GM12878 (cell line): ENCODE data around the gene SHISA9. TPM values are rescaled to one million over a fixed set of nuclear protein-coding genes. Genes with fewer than 3 reads are reported as not detected.

Experiments used
- ATAC-seq: fragments of 200-7000 bp; cut with Tn5 transposase; 3 replicates; pipeline ENCODE4 v1.9.1; 2020; ENCODE audit warnings: mild to moderate bottlenecking, moderate library complexity
- BruUV-seq: library from RNA; stranded (reverse); fragments of 400-500 nt; replicated peaks from 2 replicates; lab custom pipeline; 2021; lab: Mats Ljungman, UMichigan
- CTCF ChIA-PET: fragments of 300-600 bp; sonication (Branson Sonifier 250); formaldehyde crosslinking; extraction: SDS; loops from one replicate; lab custom pipeline; 2021; ENCODE audit warnings: inconsistent platforms; lab: Yijun Ruan, JAX
- POLR2A ChIA-PET: fragments of 350-600 bp; formaldehyde crosslinking; extraction: SDS; loops from one replicate; lab custom pipeline; 2021; ENCODE audit warnings: inconsistent platforms; lab: Charles Lee
- RAD21 ChIA-PET: fragments of 300-600 bp; sonication (Branson Sonifier 250); formaldehyde crosslinking; loops from one replicate; lab custom pipeline; 2023; ENCODE audit warnings: antibody characterized with exemption; ENCODE audit not compliant: unreplicated experiment; lab: Charles Lee
- SMC1A ChIA-PET: fragments of 300-600 bp; sonication (Branson Sonifier 250); formaldehyde crosslinking; loops from one replicate; lab custom pipeline; 2023; ENCODE audit not compliant: unreplicated experiment, uncharacterized antibody; lab: Charles Lee
- DNase-seq: peaks from one replicate; pipeline ENCODE4 v3.0.0-alpha.2; 2011; ENCODE audit warnings: low read depth, low spot score
- FAIRE-seq: peaks from 3 replicates; lab custom pipeline; 2011; peaks lifted over from hg19 to GRCh38; lab: Jason Lieb, UNC
- H2AFZ ChIP-seq: 2 replicates; pipeline ENCODE4 v1.6.0; 2011; ENCODE audit warnings: low read depth, low read length, control low read depth; ENCODE audit not compliant: control insufficient read depth
- H3K27ac ChIP-seq: 2 replicates; pipeline ENCODE4 v1.5.1; 2011; ENCODE audit warnings: control low read depth; ENCODE audit not compliant: control insufficient read depth, insufficient read depth
- H3K27me3 ChIP-seq, 2 experiments: replicated peaks in 1 of 2; 2 replicates each; pipeline versions ENCODE4 v1.6.0 to v1.6.1; 2011; ENCODE audit warnings: low read length in 1 of 2; ENCODE audit not compliant: control insufficient read depth in 2 of 2, insufficient read depth in 2 of 2
- H3K36me3 ChIP-seq, 2 experiments: 2 replicates each; pipeline ENCODE4 v1.5.1; 2011; ENCODE audit warnings: low read length in 1 of 2; ENCODE audit not compliant: control insufficient read depth in 2 of 2, insufficient read depth in 2 of 2
- H3K4me1 ChIP-seq: 2 replicates; pipeline ENCODE4 v1.6.1; 2011; ENCODE audit warnings: mild to moderate bottlenecking, low read length, moderate library complexity, mixed read lengths; ENCODE audit not compliant: control insufficient read depth, insufficient read depth
- H3K4me2 ChIP-seq: 2 replicates; pipeline ENCODE4 v1.6.0; 2011; ENCODE audit warnings: control low read depth; ENCODE audit not compliant: control insufficient read depth, insufficient read depth
- H3K4me3 ChIP-seq: fragments of 200-600 bp; sonication (generic); 2 replicates; pipeline ENCODE4 v1.5.1; 2016
- H3K79me2 ChIP-seq: 2 replicates; pipeline ENCODE4 v1.6.0; 2011; ENCODE audit warnings: low read length; ENCODE audit not compliant: control insufficient read depth, insufficient read depth
- H3K9ac ChIP-seq: 2 replicates; pipeline ENCODE4 v1.8.0; 2011; ENCODE audit warnings: low read length, control low read depth, mixed read lengths; ENCODE audit not compliant: control insufficient read depth, insufficient read depth
- H3K9me3 ChIP-seq: replicated peaks from 3 replicates; pipeline ENCODE4 v1.5.1; 2011; ENCODE audit warnings: mild to moderate bottlenecking, low read length; ENCODE audit not compliant: control insufficient read depth, insufficient read depth
- H4K20me1 ChIP-seq: 2 replicates; pipeline ENCODE4 v1.6.0; 2011; ENCODE audit not compliant: control insufficient read depth, insufficient read depth
- BCLAF1 ChIP-seq: fragments of 450-650 bp; IDR thresholded peaks from 2 replicates; pipeline ENCODE4 v1.6.1; 2017; ENCODE audit warnings: antibody characterized with exemption, mild to moderate bottlenecking, moderate library complexity
- CHD4 ChIP-seq: fragments of 200-600 bp; sonication (generic); IDR thresholded peaks from 2 replicates; pipeline ENCODE4 v1.6.1; 2016; ENCODE audit warnings: mild to moderate bottlenecking
- JUND ChIP-seq: IDR thresholded peaks from 2 replicates; pipeline ENCODE4 v1.6.1; 2012; ENCODE audit warnings: low read depth, mild to moderate bottlenecking, low read length, improper control_type of control experiment, moderate library complexity
- KDM1A ChIP-seq: fragments of 200-600 bp; sonication (generic); IDR thresholded peaks from 2 replicates; pipeline ENCODE4 v1.6.1; 2016; ENCODE audit warnings: borderline replicate concordance
- MTA3 ChIP-seq: IDR thresholded peaks from 2 replicates; pipeline ENCODE4 v1.6.1; 2012; ENCODE audit warnings: low read length, inconsistent platforms, borderline replicate concordance
- MXI1 ChIP-seq: fragments of 150-350 bp; IDR thresholded peaks from 2 replicates; pipeline ENCODE4 v1.6.1; 2011; ENCODE audit warnings: low read depth, mild to moderate bottlenecking, inconsistent platforms, low read length, improper control_type of control experiment
- NBN ChIP-seq: fragments of 450-650 bp; IDR thresholded peaks from 2 replicates; pipeline ENCODE4 v1.6.1; 2016
- NFIC ChIP-seq: IDR thresholded peaks from 2 replicates; pipeline ENCODE4 v1.6.1; 2012; ENCODE audit warnings: low read depth, mild to moderate bottlenecking, inconsistent platforms, low read length, moderate library complexity
- NKRF ChIP-seq: fragments of 450-650 bp; conservative IDR thresholded peaks from 2 replicates; pipeline ENCODE4 v1.6.1; 2017; ENCODE audit warnings: mild to moderate bottlenecking, moderate library complexity
- NR2C1 ChIP-seq: fragments of 450-650 bp; IDR thresholded peaks from 2 replicates; pipeline ENCODE4 v1.6.1; 2017; ENCODE audit warnings: antibody characterized with exemption, mild to moderate bottlenecking, moderate library complexity
- PAX5 ChIP-seq: IDR thresholded peaks from 2 replicates; pipeline ENCODE4 v1.6.1; 2011; ENCODE audit warnings: low read depth, low read length, borderline replicate concordance
- PML ChIP-seq: IDR thresholded peaks from 2 replicates; pipeline ENCODE4 v1.6.1; 2012; ENCODE audit warnings: low read length, inconsistent platforms
- POLR2AphosphoS2 ChIP-seq: IDR thresholded peaks from 2 replicates; pipeline ENCODE4 v1.6.1; 2011; ENCODE audit warnings: low read depth, mild to moderate bottlenecking, low read length, improper control_type of control experiment, moderate library complexity
- SKIL ChIP-seq: fragments of 450-650 bp; IDR thresholded peaks from 2 replicates; pipeline ENCODE4 v1.6.1; 2017; ENCODE audit warnings: mild to moderate bottlenecking, low read depth, inconsistent platforms; ENCODE audit not compliant: poor library complexity, severe bottlenecking
- SRF ChIP-seq, 2 experiments: IDR thresholded peaks; 2 replicates each; pipeline ENCODE4 v1.6.1; 2011; ENCODE audit warnings: low read depth in 2 of 2, low read length in 2 of 2, mild to moderate bottlenecking in 1 of 2, moderate library complexity in 1 of 2
- ZSCAN29 ChIP-seq: fragments of 450-650 bp; IDR thresholded peaks from 2 replicates; pipeline ENCODE4 v1.6.1; 2017; ENCODE audit warnings: mild to moderate bottlenecking, moderate library complexity
- WGBS: methylation state at CpG from one replicate; pipeline ENCODE4 v1.1.6; 2016; ENCODE audit warnings: low lambda C conversion rate; ENCODE audit not compliant: insufficient replicate concordance, insufficient coverage; ENCODE audit errors: missing lambda C conversion rate; 5-methylcytosine and 5-hydroxymethylcytosine counted together
- in situ Hi-C: fragments of 300-500 bp; cut with MboI; formaldehyde crosslinking; loops from 9 replicates; pipeline ENCODE4 v1.14.3; 2018; ENCODE audit warnings: mixed read lengths
- intact Hi-C: fragments of 100-400 bp; cut with micrococcal nuclease; formaldehyde crosslinking; loops from one replicate; pipeline ENCODE4 v1.14.2; 2022; ENCODE audit not compliant: unreplicated experiment
- polyA plus RNA-seq, 11 experiments: library from polyadenylated mRNA; depleted of rRNA in 4 of 11; unstranded in 6 of 11; stranded (reverse) in 5 of 11; fragments of >200 nt; fragmentation: Nextera tagmentation in 4 of 11; fragmentation: Illumina TruSeq in 1 of 11; extraction: Ambion mirVana in 4 of 11; extraction: Trizol in 1 of 11; gene quantifications; 1 replicate in 1 of 11; 2 replicates in 10 of 11; pipeline versions ENCODE4 v1.2.1 to v1.2.3, GENCODE V29; 2011 to 2016; ENCODE audit warnings: inconsistent platforms in 2 of 11, missing spikeins in 2 of 11, low read depth in 1 of 11
- total RNA-seq, 4 experiments: library from RNA; depleted of rRNA in 3 of 4; stranded (reverse); fragments of >200 nt in 3 of 4; fragmentation: Illumina TruSeq in 1 of 4; extraction: Trizol in 1 of 4; gene quantifications; 2 replicates each; pipeline versions ENCODE4 v1.2.1 to v1.2.3, GENCODE V29; 2013 to 2021

The SHISA9 gene
- total and polyA plus RNA-seq, 10 of the 15 experiments (the other 5 are each of a cell fraction or from before 2014, with no cell fraction given), result 0.03 to 25.5 (median 0.07) TPM

GRCh38 chr16:12868169-12868568 lies 33.2 kb upstream of the SHISA9 start:
- Histone ChIP-seq H3K36me3 (no peaks in the 10 kb centered on the region), H3K79me2 (no peaks in the 10 kb centered on the region), H3K9ac (no peak overlapping the region), H3K4me1 (no peaks in the 10 kb centered on the region), H3K4me2 (no peak overlapping the region), H2AFZ (no peak overlapping the region), H3K4me3 (no peak overlapping the region), H4K20me1 (no peaks in the 10 kb centered on the region), H3K27ac (no peak overlapping the region), H3K27me3 (no peaks in the 10 kb centered on the region; a peak in 1 of 4 replicates), H3K9me3 (no peaks in the 10 kb centered on the region)
- FAIRE-seq (no peak), DNase-seq (no peak), ATAC-seq (no peak)
- BruUV-seq, result no TSS peak
- TF ChIP-seq MXI1, result no peak
- TF ChIP-seq KDM1A, result no peak
- TF ChIP-seq ZSCAN29, result no peak
- no peak for TF ChIP-seq JUND
- TF ChIP-seq SKIL, result no peak
- no peak for TF ChIP-seq PAX5
- TF ChIP-seq SRF (IDR thresholded peaks at IDR 0.05; ENCODE audit: low read depth in 2 of 2, low read length in 2 of 2), result no peak
- no peak for TF ChIP-seq MTA3
- TF ChIP-seq NR2C1, result no peak
- no peak for TF ChIP-seq POLR2AphosphoS2
- TF ChIP-seq NBN, result no peak
- no peak for TF ChIP-seq BCLAF1
- no peak for TF ChIP-seq PML
- no peak for TF ChIP-seq NFIC
- TF ChIP-seq NKRF, result no peak
- TF ChIP-seq CHD4, result no peak
- CTCF ChIA-PET, result no interaction called here
- 0% methylated on average over 3 of the region's 3 CpGs for WGBS
- POLR2A ChIA-PET, result no interaction called here
- intact Hi-C loops, result no loop called here
- SMC1A ChIA-PET, result interaction anchor here (0.9 kb wide), 1 partner anchor 13 kb away, joined by 5 read pairs; no protein-coding TSS in a partner anchor
- in situ Hi-C loops, result no loop called here
- RAD21 ChIA-PET, result no interaction called here
